WTC11 (cell line): Measurements from ENCODE around the gene RAB18. TPM values are rescaled to one million over a fixed set of nuclear protein-coding genes. Genes with fewer than 3 reads are reported as not detected.

Source experiments
- ATAC-seq: fragments of 200-7000 bp; cut with Tn5 transposase; 2 replicates; pipeline ENCODE4 v1.10.0; 2021; ENCODE audit warnings: mild to moderate bottlenecking, moderate library complexity
- CTCF ChIA-PET: fragments of 300-600 bp; sonication (Branson Sonifier 250); formaldehyde crosslinking; loops from one replicate; lab custom pipeline; 2021; ENCODE audit warnings: antibody characterized with exemption; lab: Charles Lee
- POLR2A ChIA-PET: fragments of 350-600 bp; sonication (Branson Sonifier 250); formaldehyde crosslinking; loops from one replicate; lab custom pipeline; 2021; ENCODE audit warnings: antibody characterized with exemption; lab: Charles Lee
- DNase-seq: peaks from one replicate; pipeline ENCODE4 v3.0.0; 2021; ENCODE audit warnings: low spot score
- H3K27ac Mint-ChIP-seq: 2 replicates; pipeline ENCODE4 v1.8.0; 2021; ENCODE audit warnings: mixed read lengths
- H3K27me3 Mint-ChIP-seq: 2 replicates; pipeline ENCODE4 v1.8.0; 2021; ENCODE audit warnings: low read depth, mild to moderate bottlenecking, moderate library complexity, mixed read lengths
- H3K36me3 Mint-ChIP-seq: 2 replicates; pipeline ENCODE4 v1.8.0; 2021; ENCODE audit warnings: mixed read lengths
- H3K4me1 Mint-ChIP-seq: 2 replicates; pipeline ENCODE4 v1.8.0; 2022; ENCODE audit warnings: mixed read lengths
- H3K4me3 Mint-ChIP-seq: 2 replicates; pipeline ENCODE4 v1.8.0; 2021; ENCODE audit warnings: mild to moderate bottlenecking, moderate library complexity, mixed read lengths
- H3K9me3 Mint-ChIP-seq: 2 replicates; pipeline ENCODE4 v1.8.0; 2021; ENCODE audit warnings: mixed read lengths
- ATF1 ChIP-seq: sonication (generic); formaldehyde crosslinking; IDR thresholded peaks from 2 replicates; pipeline ENCODE4 v1.8.1; 2023; ENCODE audit warnings: mild to moderate bottlenecking, moderate library complexity, missing genetic modification reagents
- CBFB ChIP-seq: sonication (generic); formaldehyde crosslinking; IDR thresholded peaks from 2 replicates; pipeline ENCODE4 v1.8.1; 2022; ENCODE audit warnings: mild to moderate bottlenecking, low read depth, missing genetic modification reagents
- FOXJ3 ChIP-seq: sonication (generic); formaldehyde crosslinking; IDR thresholded peaks from 2 replicates; pipeline ENCODE4 v1.9.0; 2021; ENCODE audit warnings: missing genetic modification reagents, mild to moderate bottlenecking, borderline replicate concordance
- FOXP1 ChIP-seq: sonication (generic); formaldehyde crosslinking; IDR thresholded peaks from 2 replicates; pipeline ENCODE4 v1.8.0; 2022; ENCODE audit warnings: missing genetic modification reagents, mild to moderate bottlenecking, moderate library complexity, borderline replicate concordance
- GRHL2 ChIP-seq: fragments of 250-450 bp; sonication (Bioruptor Pico); IDR thresholded peaks from 2 replicates; pipeline ENCODE4 v1.8.0; 2022; ENCODE audit warnings: mild to moderate bottlenecking, moderate library complexity; ENCODE audit not compliant: insufficient replicate concordance, severe bottlenecking
- RELA ChIP-seq: sonication (generic); formaldehyde crosslinking; IDR thresholded peaks from 2 replicates; pipeline ENCODE4 v1.8.1; 2022; ENCODE audit warnings: missing genetic modification reagents, mild to moderate bottlenecking, borderline replicate concordance
- RORB ChIP-seq: fragments of 250-450 bp; sonication (Bioruptor Pico); IDR thresholded peaks from 2 replicates; pipeline ENCODE4 v1.9.0; 2021; ENCODE audit warnings: mild to moderate bottlenecking
- TCF7 ChIP-seq: sonication (generic); formaldehyde crosslinking; IDR thresholded peaks from 2 replicates; pipeline ENCODE4 v1.8.0; 2022; ENCODE audit warnings: mild to moderate bottlenecking, low read depth, missing genetic modification reagents, moderate library complexity
- TEAD4 ChIP-seq: sonication (generic); formaldehyde crosslinking; IDR thresholded peaks from 2 replicates; pipeline ENCODE4 v1.8.0; 2022; ENCODE audit warnings: mild to moderate bottlenecking, missing genetic modification reagents
- USF1 ChIP-seq: sonication (generic); formaldehyde crosslinking; IDR thresholded peaks from 2 replicates; pipeline ENCODE4 v1.8.0; 2022; ENCODE audit warnings: mild to moderate bottlenecking, missing genetic modification reagents
- ZMAT4 ChIP-seq: fragments of 250-450 bp; sonication (Bioruptor Pico); IDR thresholded peaks from 2 replicates; pipeline ENCODE4 v1.9.0; 2021; ENCODE audit warnings: mild to moderate bottlenecking
- ZNF425 ChIP-seq: fragments of 250-450 bp; sonication (Bioruptor Pico); conservative IDR thresholded peaks from 2 replicates; pipeline ENCODE4 v1.9.0; 2021; ENCODE audit warnings: mild to moderate bottlenecking
- ZNF671 ChIP-seq: fragments of 250-450 bp; sonication (Bioruptor Pico); IDR thresholded peaks from 2 replicates; pipeline ENCODE4 v1.8.0; 2021; ENCODE audit warnings: mild to moderate bottlenecking
- total RNA-seq: library from RNA; stranded (reverse); gene quantifications from 3 replicates; pipeline ENCODE4 v1.2.3, GENCODE V29; 2021
- TF ChIP-seq, protein P1 (sequence below): sonication (generic); formaldehyde crosslinking; IDR thresholded peaks from 2 replicates; pipeline ENCODE4 v1.8.0; 2023; ENCODE audit warnings: missing genetic modification reagents, mild to moderate bottlenecking, borderline replicate concordance
- TF ChIP-seq, protein P2 (sequence below): fragments of 200-600 bp; IDR thresholded peaks from 2 replicates; pipeline ENCODE4 v1.8.0; 2022; ENCODE audit warnings: antibody characterized with exemption
- TF ChIP-seq, protein P3 (sequence below): sonication (generic); formaldehyde crosslinking; IDR thresholded peaks from 2 replicates; pipeline ENCODE4 v1.8.1; 2023; ENCODE audit warnings: mild to moderate bottlenecking, missing genetic modification reagents, moderate library complexity
- TF ChIP-seq, protein P4 (sequence below): fragments of 250-450 bp; sonication (Bioruptor Pico); IDR thresholded peaks from 2 replicates; pipeline ENCODE4 v1.8.0; 2021; ENCODE audit warnings: mild to moderate bottlenecking
- TF ChIP-seq, protein P5 (sequence below): sonication (generic); formaldehyde crosslinking; IDR thresholded peaks from 2 replicates; pipeline ENCODE4 v1.8.0; 2023; ENCODE audit warnings: missing genetic modification reagents
- TF ChIP-seq, protein P6 (sequence below): sonication (generic); formaldehyde crosslinking; IDR thresholded peaks from 2 replicates; pipeline ENCODE4 v1.8.1; 2023; ENCODE audit warnings: mild to moderate bottlenecking, missing genetic modification reagents, borderline replicate concordance

RAB18 gene
- total RNA-seq, 1 experiment from 2014 or later: 71.4 TPM

DNA sequence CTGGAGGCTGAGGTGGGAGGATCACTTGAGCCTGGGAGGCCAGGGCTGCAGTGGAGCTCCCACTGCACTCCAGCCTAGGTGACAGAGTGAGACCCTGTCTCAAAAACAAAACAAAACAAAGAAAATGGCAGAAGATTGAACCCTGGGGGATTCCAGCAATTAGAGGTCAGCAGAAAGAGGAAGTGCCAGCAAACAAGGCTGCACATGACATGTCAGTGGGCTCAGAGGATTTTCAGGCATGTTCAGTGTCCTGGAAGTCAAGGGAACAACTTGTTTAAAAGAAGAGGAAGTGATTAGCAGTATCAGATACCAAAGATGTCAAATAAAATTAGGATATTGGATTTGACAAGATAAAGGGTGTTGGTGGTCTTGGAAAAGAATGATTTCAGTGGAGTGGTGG lies 32.3 kb downstream of the RAB18 start:
- H3K4me3 Mint-ChIP-seq: no peak overlapping the region
- no peak overlapping the region for H3K27ac Mint-ChIP-seq
- ChIA-PET CTCF (no interaction called here), POLR2A (no interaction called here)
- H3K9me3 Mint-ChIP-seq: no peaks in the 10 kb centered on the region
- TF ChIP-seq, protein P1, sequence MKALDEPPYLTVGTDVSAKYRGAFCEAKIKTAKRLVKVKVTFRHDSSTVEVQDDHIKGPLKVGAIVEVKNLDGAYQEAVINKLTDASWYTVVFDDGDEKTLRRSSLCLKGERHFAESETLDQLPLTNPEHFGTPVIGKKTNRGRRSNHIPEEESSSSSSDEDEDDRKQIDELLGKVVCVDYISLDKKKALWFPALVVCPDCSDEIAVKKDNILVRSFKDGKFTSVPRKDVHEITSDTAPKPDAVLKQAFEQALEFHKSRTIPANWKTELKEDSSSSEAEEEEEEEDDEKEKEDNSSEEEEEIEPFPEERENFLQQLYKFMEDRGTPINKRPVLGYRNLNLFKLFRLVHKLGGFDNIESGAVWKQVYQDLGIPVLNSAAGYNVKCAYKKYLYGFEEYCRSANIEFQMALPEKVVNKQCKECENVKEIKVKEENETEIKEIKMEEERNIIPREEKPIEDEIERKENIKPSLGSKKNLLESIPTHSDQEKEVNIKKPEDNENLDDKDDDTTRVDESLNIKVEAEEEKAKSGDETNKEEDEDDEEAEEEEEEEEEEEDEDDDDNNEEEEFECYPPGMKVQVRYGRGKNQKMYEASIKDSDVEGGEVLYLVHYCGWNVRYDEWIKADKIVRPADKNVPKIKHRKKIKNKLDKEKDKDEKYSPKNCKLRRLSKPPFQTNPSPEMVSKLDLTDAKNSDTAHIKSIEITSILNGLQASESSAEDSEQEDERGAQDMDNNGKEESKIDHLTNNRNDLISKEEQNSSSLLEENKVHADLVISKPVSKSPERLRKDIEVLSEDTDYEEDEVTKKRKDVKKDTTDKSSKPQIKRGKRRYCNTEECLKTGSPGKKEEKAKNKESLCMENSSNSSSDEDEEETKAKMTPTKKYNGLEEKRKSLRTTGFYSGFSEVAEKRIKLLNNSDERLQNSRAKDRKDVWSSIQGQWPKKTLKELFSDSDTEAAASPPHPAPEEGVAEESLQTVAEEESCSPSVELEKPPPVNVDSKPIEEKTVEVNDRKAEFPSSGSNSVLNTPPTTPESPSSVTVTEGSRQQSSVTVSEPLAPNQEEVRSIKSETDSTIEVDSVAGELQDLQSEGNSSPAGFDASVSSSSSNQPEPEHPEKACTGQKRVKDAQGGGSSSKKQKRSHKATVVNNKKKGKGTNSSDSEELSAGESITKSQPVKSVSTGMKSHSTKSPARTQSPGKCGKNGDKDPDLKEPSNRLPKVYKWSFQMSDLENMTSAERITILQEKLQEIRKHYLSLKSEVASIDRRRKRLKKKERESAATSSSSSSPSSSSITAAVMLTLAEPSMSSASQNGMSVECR (CRISPR knock-in tag): no peak
- TF ChIP-seq ZNF425 (CRISPR knock-in tag) (no peak), RELA (CRISPR knock-in tag) (no peak), ZMAT4 (CRISPR knock-in tag) (no peak), FOXP1 (CRISPR knock-in tag) (no peak), CBFB (CRISPR knock-in tag) (no peak), ZNF671 (CRISPR knock-in tag) (no peak), FOXJ3 (CRISPR knock-in tag) (no peak), TCF7 (CRISPR knock-in tag) (no peak), GRHL2 (CRISPR knock-in tag) (no peak), USF1 (CRISPR knock-in tag) (no peak), RORB (no peak), TEAD4 (CRISPR knock-in tag) (no peak), ATF1 (CRISPR knock-in tag) (no peak)
- TF ChIP-seq, protein P2, sequence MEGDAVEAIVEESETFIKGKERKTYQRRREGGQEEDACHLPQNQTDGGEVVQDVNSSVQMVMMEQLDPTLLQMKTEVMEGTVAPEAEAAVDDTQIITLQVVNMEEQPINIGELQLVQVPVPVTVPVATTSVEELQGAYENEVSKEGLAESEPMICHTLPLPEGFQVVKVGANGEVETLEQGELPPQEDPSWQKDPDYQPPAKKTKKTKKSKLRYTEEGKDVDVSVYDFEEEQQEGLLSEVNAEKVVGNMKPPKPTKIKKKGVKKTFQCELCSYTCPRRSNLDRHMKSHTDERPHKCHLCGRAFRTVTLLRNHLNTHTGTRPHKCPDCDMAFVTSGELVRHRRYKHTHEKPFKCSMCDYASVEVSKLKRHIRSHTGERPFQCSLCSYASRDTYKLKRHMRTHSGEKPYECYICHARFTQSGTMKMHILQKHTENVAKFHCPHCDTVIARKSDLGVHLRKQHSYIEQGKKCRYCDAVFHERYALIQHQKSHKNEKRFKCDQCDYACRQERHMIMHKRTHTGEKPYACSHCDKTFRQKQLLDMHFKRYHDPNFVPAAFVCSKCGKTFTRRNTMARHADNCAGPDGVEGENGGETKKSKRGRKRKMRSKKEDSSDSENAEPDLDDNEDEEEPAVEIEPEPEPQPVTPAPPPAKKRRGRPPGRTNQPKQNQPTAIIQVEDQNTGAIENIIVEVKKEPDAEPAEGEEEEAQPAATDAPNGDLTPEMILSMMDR: no peak
- TF ChIP-seq, protein P3, sequence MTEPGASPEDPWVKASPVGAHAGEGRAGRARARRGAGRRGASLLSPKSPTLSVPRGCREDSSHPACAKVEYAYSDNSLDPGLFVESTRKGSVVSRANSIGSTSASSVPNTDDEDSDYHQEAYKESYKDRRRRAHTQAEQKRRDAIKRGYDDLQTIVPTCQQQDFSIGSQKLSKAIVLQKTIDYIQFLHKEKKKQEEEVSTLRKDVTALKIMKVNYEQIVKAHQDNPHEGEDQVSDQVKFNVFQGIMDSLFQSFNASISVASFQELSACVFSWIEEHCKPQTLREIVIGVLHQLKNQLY (CRISPR knock-in tag): no peak
- TF ChIP-seq, protein P4, sequence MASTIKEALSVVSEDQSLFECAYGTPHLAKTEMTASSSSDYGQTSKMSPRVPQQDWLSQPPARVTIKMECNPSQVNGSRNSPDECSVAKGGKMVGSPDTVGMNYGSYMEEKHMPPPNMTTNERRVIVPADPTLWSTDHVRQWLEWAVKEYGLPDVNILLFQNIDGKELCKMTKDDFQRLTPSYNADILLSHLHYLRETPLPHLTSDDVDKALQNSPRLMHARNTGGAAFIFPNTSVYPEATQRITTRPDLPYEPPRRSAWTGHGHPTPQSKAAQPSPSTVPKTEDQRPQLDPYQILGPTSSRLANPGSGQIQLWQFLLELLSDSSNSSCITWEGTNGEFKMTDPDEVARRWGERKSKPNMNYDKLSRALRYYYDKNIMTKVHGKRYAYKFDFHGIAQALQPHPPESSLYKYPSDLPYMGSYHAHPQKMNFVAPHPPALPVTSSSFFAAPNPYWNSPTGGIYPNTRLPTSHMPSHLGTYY: no peak
- TF ChIP-seq, protein P5, sequence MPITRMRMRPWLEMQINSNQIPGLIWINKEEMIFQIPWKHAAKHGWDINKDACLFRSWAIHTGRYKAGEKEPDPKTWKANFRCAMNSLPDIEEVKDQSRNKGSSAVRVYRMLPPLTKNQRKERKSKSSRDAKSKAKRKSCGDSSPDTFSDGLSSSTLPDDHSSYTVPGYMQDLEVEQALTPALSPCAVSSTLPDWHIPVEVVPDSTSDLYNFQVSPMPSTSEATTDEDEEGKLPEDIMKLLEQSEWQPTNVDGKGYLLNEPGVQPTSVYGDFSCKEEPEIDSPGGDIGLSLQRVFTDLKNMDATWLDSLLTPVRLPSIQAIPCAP: no peak
- TF ChIP-seq, protein P6, sequence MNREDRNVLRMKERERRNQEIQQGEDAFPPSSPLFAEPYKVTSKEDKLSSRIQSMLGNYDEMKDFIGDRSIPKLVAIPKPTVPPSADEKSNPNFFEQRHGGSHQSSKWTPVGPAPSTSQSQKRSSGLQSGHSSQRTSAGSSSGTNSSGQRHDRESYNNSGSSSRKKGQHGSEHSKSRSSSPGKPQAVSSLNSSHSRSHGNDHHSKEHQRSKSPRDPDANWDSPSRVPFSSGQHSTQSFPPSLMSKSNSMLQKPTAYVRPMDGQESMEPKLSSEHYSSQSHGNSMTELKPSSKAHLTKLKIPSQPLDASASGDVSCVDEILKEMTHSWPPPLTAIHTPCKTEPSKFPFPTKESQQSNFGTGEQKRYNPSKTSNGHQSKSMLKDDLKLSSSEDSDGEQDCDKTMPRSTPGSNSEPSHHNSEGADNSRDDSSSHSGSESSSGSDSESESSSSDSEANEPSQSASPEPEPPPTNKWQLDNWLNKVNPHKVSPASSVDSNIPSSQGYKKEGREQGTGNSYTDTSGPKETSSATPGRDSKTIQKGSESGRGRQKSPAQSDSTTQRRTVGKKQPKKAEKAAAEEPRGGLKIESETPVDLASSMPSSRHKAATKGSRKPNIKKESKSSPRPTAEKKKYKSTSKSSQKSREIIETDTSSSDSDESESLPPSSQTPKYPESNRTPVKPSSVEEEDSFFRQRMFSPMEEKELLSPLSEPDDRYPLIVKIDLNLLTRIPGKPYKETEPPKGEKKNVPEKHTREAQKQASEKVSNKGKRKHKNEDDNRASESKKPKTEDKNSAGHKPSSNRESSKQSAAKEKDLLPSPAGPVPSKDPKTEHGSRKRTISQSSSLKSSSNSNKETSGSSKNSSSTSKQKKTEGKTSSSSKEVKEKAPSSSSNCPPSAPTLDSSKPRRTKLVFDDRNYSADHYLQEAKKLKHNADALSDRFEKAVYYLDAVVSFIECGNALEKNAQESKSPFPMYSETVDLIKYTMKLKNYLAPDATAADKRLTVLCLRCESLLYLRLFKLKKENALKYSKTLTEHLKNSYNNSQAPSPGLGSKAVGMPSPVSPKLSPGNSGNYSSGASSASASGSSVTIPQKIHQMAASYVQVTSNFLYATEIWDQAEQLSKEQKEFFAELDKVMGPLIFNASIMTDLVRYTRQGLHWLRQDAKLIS: no peak
- ATAC-seq (no peak), DNase-seq (no peak)
- no peaks in the 10 kb centered on the region for H3K27me3 Mint-ChIP-seq
- peaks cover 15% of the 10 kb centered on the region for H3K36me3 Mint-ChIP-seq
- H3K4me1 Mint-ChIP-seq: peaks cover 6% of the 10 kb centered on the region
